AG10803 (cell line): ENCODE measurements around the gene PAFAH1B2.
A peak's percentile ranks its signal among the peaks of the same experiment; 100 is the strongest.

Experiments used
- DNase-seq: peaks from one replicate; pipeline ENCODE4 v3.0.0; 2010; ENCODE audit warnings: low read depth
- H3K4me3 ChIP-seq: 2 replicates; pipeline ENCODE4 v1.5.1; 2011; ENCODE audit warnings: mild to moderate bottlenecking, low read length, control low read depth
- TF ChIP-seq, protein P1 (sequence below): conservative IDR thresholded peaks from 2 replicates; pipeline ENCODE4 v1.5.1; 2011; ENCODE audit warnings: mild to moderate bottlenecking, low read length, control low read depth, inconsistent platforms

PAFAH1B2 gene

DNA sequence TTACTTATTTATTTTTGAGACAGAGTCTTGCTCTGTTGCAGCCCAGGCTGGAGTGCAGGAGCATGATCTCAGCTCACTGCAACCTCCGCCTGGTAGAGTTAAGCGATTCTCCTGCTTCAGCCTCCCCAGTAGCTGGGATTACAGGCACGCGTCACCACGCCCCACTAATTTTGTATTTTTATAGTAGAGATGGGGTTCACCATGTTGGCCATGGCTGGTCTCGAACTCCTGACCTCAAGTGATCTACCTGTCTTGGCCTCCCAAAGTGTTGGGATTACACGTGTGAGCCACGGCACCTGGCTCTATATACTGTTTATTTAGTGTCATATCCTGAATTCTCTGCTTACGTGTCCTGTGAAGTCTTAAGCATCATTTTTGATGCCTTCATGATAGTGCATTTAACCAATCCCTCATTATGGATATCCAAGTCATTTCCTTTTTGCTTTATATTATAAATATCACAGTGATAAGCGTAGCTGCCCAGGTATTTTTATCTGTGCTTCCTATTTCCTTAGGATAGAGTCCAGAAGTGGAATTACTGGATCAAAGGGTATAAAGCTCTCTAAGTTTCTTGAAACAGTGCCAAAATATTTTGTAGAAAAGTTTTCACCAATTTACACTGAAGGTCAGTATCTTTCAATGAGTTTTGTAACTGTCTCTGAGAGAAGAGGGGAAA, 33.6 kb downstream of the PAFAH1B2 start:
- no peak for DNase-seq
- TF ChIP-seq, protein P1, sequence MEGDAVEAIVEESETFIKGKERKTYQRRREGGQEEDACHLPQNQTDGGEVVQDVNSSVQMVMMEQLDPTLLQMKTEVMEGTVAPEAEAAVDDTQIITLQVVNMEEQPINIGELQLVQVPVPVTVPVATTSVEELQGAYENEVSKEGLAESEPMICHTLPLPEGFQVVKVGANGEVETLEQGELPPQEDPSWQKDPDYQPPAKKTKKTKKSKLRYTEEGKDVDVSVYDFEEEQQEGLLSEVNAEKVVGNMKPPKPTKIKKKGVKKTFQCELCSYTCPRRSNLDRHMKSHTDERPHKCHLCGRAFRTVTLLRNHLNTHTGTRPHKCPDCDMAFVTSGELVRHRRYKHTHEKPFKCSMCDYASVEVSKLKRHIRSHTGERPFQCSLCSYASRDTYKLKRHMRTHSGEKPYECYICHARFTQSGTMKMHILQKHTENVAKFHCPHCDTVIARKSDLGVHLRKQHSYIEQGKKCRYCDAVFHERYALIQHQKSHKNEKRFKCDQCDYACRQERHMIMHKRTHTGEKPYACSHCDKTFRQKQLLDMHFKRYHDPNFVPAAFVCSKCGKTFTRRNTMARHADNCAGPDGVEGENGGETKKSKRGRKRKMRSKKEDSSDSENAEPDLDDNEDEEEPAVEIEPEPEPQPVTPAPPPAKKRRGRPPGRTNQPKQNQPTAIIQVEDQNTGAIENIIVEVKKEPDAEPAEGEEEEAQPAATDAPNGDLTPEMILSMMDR = no peak
- H3K4me3 ChIP-seq = peak overlapping the region; percentile 86

DNA sequence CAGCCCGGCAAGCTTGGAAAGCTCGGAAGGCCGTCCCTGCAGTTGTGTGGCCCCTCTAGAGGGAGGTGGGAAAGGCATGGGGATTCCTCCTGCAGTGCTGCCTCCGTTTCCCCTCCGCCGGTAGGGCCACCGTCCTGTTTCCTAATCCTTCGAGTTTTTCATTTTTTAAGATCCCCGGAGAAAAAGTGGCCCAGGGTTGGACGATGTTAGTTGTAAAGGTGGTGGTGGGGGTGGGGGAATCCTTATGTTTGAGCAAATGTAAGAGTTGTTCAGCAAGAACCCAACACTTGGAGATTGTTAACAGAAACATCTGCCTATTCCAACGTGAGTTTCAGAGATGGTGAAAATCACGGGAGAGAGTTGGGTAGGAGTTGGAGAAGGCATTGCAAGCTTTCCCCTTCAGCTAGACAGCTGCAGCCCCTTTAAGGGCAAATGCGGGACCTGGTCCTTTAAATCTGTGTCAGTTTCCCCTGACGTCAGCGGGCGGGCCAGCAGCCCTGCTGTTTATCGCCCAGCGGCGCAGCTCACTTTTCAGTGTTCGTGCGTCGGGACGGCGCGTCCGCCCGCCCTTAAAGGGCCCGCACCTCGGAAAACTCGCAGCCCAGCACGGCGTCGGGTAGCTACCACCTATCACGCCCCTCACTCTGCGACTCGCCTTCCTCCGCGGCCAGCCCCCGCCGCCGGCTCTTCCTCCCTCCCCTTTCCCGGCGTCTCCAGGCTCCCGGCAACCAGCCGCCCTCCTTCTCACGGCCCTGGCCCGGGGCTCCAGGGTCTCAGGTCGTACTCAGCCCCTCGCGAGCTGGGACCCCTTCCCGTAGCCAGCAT, 34.3 kb downstream of the PAFAH1B2 start, which contains the start of gene SIDT2:
Gene SIDT2 (plus strand): TSS at position 534 of the 825 bp plus-strand sequence. CDS start 521 bp downstream, outside the sequence.
- peak within 1 kb of the TSS; percentile 86 for H3K4me3 ChIP-seq
- DNase-seq = peak; percentile 88
- TF ChIP-seq, protein P1 = no peak

- peak; percentile 57 for DNase-seq
- TF ChIP-seq, protein P1 = no peak
- peak overlapping the region; percentile 86 for H3K4me3 ChIP-seq
Measured at GRCh38 chr11:117179048-117179999, 35.2 kb downstream of the PAFAH1B2 start.

GRCh38 chr11:117180020-117180419, 35.9 kb downstream of the PAFAH1B2 start:
- TF ChIP-seq, protein P1 = no peak
- peak; percentile 24 for DNase-seq
- H3K4me3 ChIP-seq = peak overlapping the region; percentile 86

DNA sequence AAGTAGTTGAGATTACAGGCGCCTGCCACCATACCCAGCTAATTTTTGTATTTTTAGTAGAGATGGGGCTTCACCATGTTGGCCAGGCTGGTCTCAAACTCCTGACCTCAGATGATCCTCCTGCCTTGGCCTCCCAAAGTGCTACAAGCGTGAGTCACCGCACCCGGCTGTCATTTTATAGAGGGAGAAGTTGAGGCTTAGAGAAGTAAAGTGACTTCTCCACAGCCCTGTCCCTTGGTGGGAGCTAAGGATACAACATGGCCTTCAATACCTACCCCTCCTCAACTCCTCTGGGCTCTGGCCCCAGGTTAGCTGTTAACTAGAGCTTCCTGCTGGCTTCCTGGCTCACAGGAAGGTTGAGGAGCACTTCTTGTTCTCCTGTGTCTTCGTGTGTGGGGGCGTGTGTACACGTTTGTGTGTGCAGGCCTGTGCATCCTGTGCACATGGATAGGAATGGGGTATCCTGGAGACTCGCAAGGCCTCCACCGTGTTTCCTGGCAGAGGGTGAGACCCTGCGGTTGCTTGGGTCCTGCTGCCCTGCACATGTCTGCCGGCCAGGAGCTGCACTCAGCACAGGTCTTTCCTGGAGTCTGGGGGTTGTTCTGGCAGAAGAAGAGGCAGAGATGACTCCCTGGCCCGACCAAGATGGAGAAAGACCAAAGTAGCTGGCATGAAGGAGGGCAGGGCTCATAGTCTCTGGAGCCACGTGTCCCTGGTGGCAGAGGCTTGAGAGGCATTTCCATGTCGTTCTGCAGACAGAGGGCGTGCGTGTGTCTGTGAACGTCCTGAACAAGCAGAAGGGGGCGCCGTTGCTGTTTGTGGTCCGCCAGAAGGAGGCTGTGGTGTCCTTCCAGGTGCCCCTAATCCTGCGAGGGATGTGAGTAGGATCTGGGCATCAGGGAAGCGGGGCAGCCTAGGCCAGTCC, 36.8 kb downstream of the PAFAH1B2 start:
- TF ChIP-seq, protein P1 = peak; percentile 82
- H3K4me3 ChIP-seq = no peak overlapping the region
- peak; percentile 78 for DNase-seq
